Measurements from ENCODE around the gene PTGIS. TPM values are rescaled to one million over a fixed set of nuclear protein-coding genes. Genes with fewer than 3 reads are reported as not detected.
"Not testable (repeated sequence)": the region's sequence is repeated elsewhere in the genome, so short reads cannot be mapped to it uniquely, and the experiment has no call there.

The PTGIS gene
- total and polyA plus RNA-seq, 5 experiments from 2014 or later = not detected

GRCh38 chr20:49570828-49571552, 3.1 kb upstream of the PTGIS start:
- POLR2A ChIA-PET = no interaction called here
- Mint-ChIP-seq H3K9me3 (peaks cover 0 to 2% (median 0%) of the 10 kb centered on the region in 9 donors), H3K27ac (peak overlapping the region in 1 of 10 donors; percentile 28), H3K4me1 (peaks cover 3 to 18% (median 12%) of the 10 kb centered on the region in 4 donors), H3K27me3 (peaks cover 24 to 62% (median 44%) of the 10 kb centered on the region in 5 donors), H3K36me3 (peaks cover 0 to under 1% (median 0%) of the 10 kb centered on the region in 3 donors), H3K4me3 (no peak overlapping the region)
- ATAC-seq = no peak
- DNase-seq = no peak

- ATAC-seq = no peak
- Mint-ChIP-seq H3K4me3 (no peak overlapping the region), H3K4me1 (peaks cover 3 to 18% (median 12%) of the 10 kb centered on the region in 4 donors), H3K27ac (peak overlapping the region in 1 of 10 donors; percentile 28), H3K9me3 (peaks cover 0 to 2% (median 0%) of the 10 kb centered on the region in 9 donors), H3K36me3 (no peaks in the 10 kb centered on the region), H3K27me3 (peaks cover 26 to 66% (median 51%) of the 10 kb centered on the region in 5 donors)
- POLR2A ChIA-PET = no interaction called here
- DNase-seq = no peak
These were observed 2.4 kb upstream of the PTGIS start for GRCh38 chr20:49570161-49570827.

GRCh38 chr20:49569411-49570115, 1.6 kb upstream of the PTGIS start:
- ATAC-seq (no peak), DNase-seq (no peak)
- Mint-ChIP-seq H3K4me1 (peaks cover 3 to 18% (median 12%) of the 10 kb centered on the region in 4 donors), H3K27me3 (peaks cover 27 to 66% (median 53%) of the 10 kb centered on the region in 5 donors), H3K36me3 (no peaks in the 10 kb centered on the region), H3K4me3 (peak overlapping the region in 4 of 10 donors; percentile 0 to 57 (median 40)), H3K9me3 (peaks cover 0 to 2% (median 0%) of the 10 kb centered on the region in 9 donors), H3K27ac (peak overlapping the region in 1 of 10 donors; percentile 42)
- POLR2A ChIA-PET = no interaction called here

GRCh38 chr20:49568278-49569151, 578 bp upstream of the PTGIS start:
- Mint-ChIP-seq H3K27me3 (peaks cover 28 to 72% (median 55%) of the 10 kb centered on the region in 5 donors), H3K9me3 (peaks cover 0 to 2% (median 0%) of the 10 kb centered on the region in 9 donors), H3K4me1 (peaks cover 3 to 18% (median 12%) of the 10 kb centered on the region in 4 donors), H3K4me3 (peak overlapping the region in 8 of 10 donors; percentile 15 to 73 (median 42)), H3K36me3 (no peaks in the 10 kb centered on the region), H3K27ac (no peak overlapping the region)
- peak in 1 of 2 donors; percentile 20 for ATAC-seq
- DNase-seq = no peak
- POLR2A ChIA-PET = no interaction called here

GRCh38 chr20:49566401-49567364, 1.3 kb downstream of the PTGIS start:
- Mint-ChIP-seq H3K4me1 (peaks cover 3 to 8% (median 7%) of the 10 kb centered on the region in 4 donors), H3K36me3 (no peaks in the 10 kb centered on the region), H3K27ac (peak overlapping the region in 1 of 10 donors; percentile 66), H3K4me3 (peak overlapping the region in 3 of 10 donors; percentile 33 to 54 (median 49)), H3K27me3 (peaks cover 31 to 76% (median 54%) of the 10 kb centered on the region in 5 donors), H3K9me3 (peaks cover 0 to 2% (median 0%) of the 10 kb centered on the region in 9 donors)
- DNase-seq (no peak), ATAC-seq (no peak)
- POLR2A ChIA-PET = no interaction called here

GRCh38 chr20:49564991-49565390, 2.9 kb downstream of the PTGIS start:
- H3K36me3 Mint-ChIP-seq, DNase-seq, POLR2A ChIA-PET, H3K4me3 Mint-ChIP-seq, ATAC-seq, H3K4me1 Mint-ChIP-seq, H3K9me3 Mint-ChIP-seq: not testable (repeated sequence)
- H3K27me3 Mint-ChIP-seq = peaks cover 29 to 80% (median 54%) of the 10 kb centered on the region in 5 donors
- peak overlapping the region in 1 of 10 donors; percentile 24 for H3K27ac Mint-ChIP-seq

GRCh38 chr20:49563015-49563980, 4.6 kb downstream of the PTGIS start:
- Mint-ChIP-seq H3K36me3 (no peaks in the 10 kb centered on the region), H3K27ac (peak overlapping the region in 1 of 10 donors; percentile 21), H3K4me1 (peaks cover under 1 to 3% (median 1%) of the 10 kb centered on the region in 4 donors), H3K9me3 (peaks cover 0 to 2% (median 0%) of the 10 kb centered on the region in 9 donors), H3K4me3 (no peak overlapping the region), H3K27me3 (peaks cover 23 to 79% (median 43%) of the 10 kb centered on the region in 5 donors)
- ATAC-seq (no peak), DNase-seq (no peak)
- POLR2A ChIA-PET = no interaction called here

- Mint-ChIP-seq H3K4me3 (no peak overlapping the region), H3K27me3 (peaks cover 25 to 77% (median 49%) of the 10 kb centered on the region in 5 donors), H3K4me1 (peaks cover 0 to 2% (median 0%) of the 10 kb centered on the region in 4 donors), H3K27ac (no peak overlapping the region), H3K36me3 (no peaks in the 10 kb centered on the region), H3K9me3 (peaks cover 0 to 2% (median 0%) of the 10 kb centered on the region in 9 donors)
- POLR2A ChIA-PET = no interaction called here
- no peak for DNase-seq
- no peak for ATAC-seq
These were observed 5.5 kb downstream of the PTGIS start for GRCh38 chr20:49562311-49563014.

GRCh38 chr20:49561806-49562205, 6.1 kb downstream of the PTGIS start:
- POLR2A ChIA-PET = no interaction called here
- DNase-seq (no peak), ATAC-seq (no peak)
- Mint-ChIP-seq H3K27me3 (peaks cover 27 to 77% (median 49%) of the 10 kb centered on the region in 5 donors), H3K4me1 (no peaks in the 10 kb centered on the region), H3K4me3 (no peak overlapping the region), H3K36me3 (peaks cover 0 to 4% (median 0%) of the 10 kb centered on the region in 3 donors), H3K9me3 (peaks cover 0 to 4% (median 0%) of the 10 kb centered on the region in 9 donors), H3K27ac (no peak overlapping the region)

GRCh38 chr20:49561256-49561655, 6.7 kb downstream of the PTGIS start:
- H3K9me3 Mint-ChIP-seq = peaks cover 0 to 6% (median 0%) of the 10 kb centered on the region in 9 donors
- no peak overlapping the region for H3K27ac Mint-ChIP-seq
- no peak overlapping the region for H3K4me3 Mint-ChIP-seq
- DNase-seq (no peak), ATAC-seq (no peak)
- H3K27me3 Mint-ChIP-seq = peaks cover 24 to 75% (median 44%) of the 10 kb centered on the region in 5 donors
- H3K36me3 Mint-ChIP-seq = peaks cover 0 to 4% (median 0%) of the 10 kb centered on the region in 3 donors
- POLR2A ChIA-PET = no interaction called here
- H3K4me1 Mint-ChIP-seq = no peaks in the 10 kb centered on the region
